Upper lobe of left lung (tissue), 6 donors: ENCODE measurements around the gene ZNF860. TPM values are rescaled to one million over a fixed set of nuclear protein-coding genes. Genes with fewer than 3 reads are reported as not detected.

Experiments
- ATAC-seq, 2 donors: fragments of 200-7000 bp; cut with Tn5 transposase; one replicate each; pipeline ENCODE4 v1.9.1; 2022; ENCODE audit warnings: mild to moderate bottlenecking in 2 of 2, moderate library complexity in 2 of 2; ENCODE audit not compliant: low FRiP score in 2 of 2
- DNase-seq, 2 donors: peaks; one replicate each; pipeline ENCODE4 v3.0.0-alpha.2; 2019 to 2020
- H3K27ac ChIP-seq, 4 donors: fragments of 200-600 bp; sonication (generic); one replicate each; pipeline ENCODE4 v1.5.1; 2016 to 2019
- H3K27me3 ChIP-seq, 4 donors: fragments of 200-600 bp; sonication (generic); one replicate each; pipeline ENCODE4 v1.5.1; 2017 to 2019
- H3K36me3 ChIP-seq, 4 donors: fragments of 200-600 bp; sonication (generic); one replicate each; pipeline ENCODE4 v1.5.1; 2016 to 2019
- H3K4me1 ChIP-seq, 4 donors: fragments of 200-600 bp; sonication (generic); one replicate each; pipeline ENCODE4 v1.5.1; 2018 to 2019
- H3K4me3 ChIP-seq, 4 donors: fragments of 200-600 bp; sonication (generic); one replicate each; pipeline ENCODE4 v1.5.1; 2017 to 2019; ENCODE audit warnings: mild to moderate bottlenecking in 2 of 4, moderate library complexity in 1 of 4
- H3K9me3 ChIP-seq, 4 donors: fragments of 200-600 bp; sonication (generic); one replicate each; pipeline ENCODE4 v1.5.1; 2018 to 2019
- EP300 ChIP-seq, 4 donors: sonication (generic); formaldehyde crosslinking; IDR thresholded peaks; one replicate each; pipeline ENCODE4 v1.5.1; 2017; ENCODE audit warnings: antibody characterized with exemption in 4 of 4, control low read depth in 2 of 4
- POLR2A ChIP-seq, 4 donors: fragments of 450-650 bp; IDR thresholded peaks; one replicate each; pipeline ENCODE4 v1.5.1; 2016 to 2017; ENCODE audit warnings: antibody characterized with exemption in 4 of 4, mild to moderate bottlenecking in 2 of 4
- POLR2AphosphoS5 ChIP-seq, 2 donors: sonication (generic); formaldehyde crosslinking; IDR thresholded peaks; one replicate each; pipeline ENCODE4 v1.5.1; 2017; ENCODE audit warnings: antibody characterized with exemption in 2 of 2
- WGBS, 2 donors: methylation state at CpG; one replicate each; pipeline ENCODE4 v1.1.5; 2017 to 2018; 5-methylcytosine and 5-hydroxymethylcytosine counted together
- total RNA-seq, 6 donors: library from RNA; depleted of rRNA in 4 of 6; stranded (reverse); fragments of >200 nt in 4 of 6; gene quantifications; one replicate each; pipeline versions ENCODE4 v1.1.0 to v1.2.1, GENCODE V29; 2016 to 2021
- TF ChIP-seq, protein P1 (sequence below), 6 experiments: fragments of 450-650 bp in 4 of 6; fragments of 200-600 bp in 2 of 6; sonication (generic) in 2 of 6; IDR thresholded peaks; one replicate each; pipeline ENCODE4 v1.5.1; 2016 to 2019; ENCODE audit warnings: antibody characterized with exemption in 6 of 6
- donor health status: DM: no; HTN: no; CAD: no; lungs with moderate emphysema.
- donor health status: DM: no; HTN: yes; CAD: no; lungs with severe emphysema.

The ZNF860 gene
- total RNA-seq, 6 donors from 2014 or later: 1.0 to 2.6 (median 1.2) TPM; not detected in 1

DNA sequence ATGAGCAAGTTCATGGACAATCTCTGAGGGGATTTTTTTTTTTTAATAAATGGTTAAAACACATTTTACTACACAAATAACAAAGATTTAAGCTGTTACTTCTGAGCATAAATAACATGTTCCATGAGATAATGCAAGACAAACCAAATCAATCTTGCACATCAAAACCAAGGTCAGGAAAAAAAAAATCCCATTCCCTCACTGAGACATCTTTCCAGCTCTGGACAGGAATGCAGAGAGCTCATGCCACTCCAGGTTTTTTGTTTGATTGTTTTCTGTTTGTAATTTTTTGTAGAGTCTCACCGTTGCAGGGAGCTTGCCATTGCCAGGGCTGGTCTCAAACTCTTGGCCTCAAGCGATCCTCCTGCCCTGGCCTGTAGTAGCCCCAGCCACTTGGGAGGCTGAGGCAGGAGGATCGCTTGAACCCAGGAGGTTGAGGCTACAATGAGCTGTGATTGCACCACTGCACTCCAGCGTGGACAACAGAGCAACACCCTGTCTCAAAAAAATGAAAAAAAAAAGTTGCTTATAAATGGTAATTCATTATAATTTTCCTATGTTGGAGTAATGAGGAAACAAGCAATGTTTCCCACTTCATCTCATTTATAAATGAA is 14.5 kb upstream of the ZNF860 start:
- no peaks in the 10 kb centered on the region for H3K27me3 ChIP-seq
- TF ChIP-seq, protein P1, sequence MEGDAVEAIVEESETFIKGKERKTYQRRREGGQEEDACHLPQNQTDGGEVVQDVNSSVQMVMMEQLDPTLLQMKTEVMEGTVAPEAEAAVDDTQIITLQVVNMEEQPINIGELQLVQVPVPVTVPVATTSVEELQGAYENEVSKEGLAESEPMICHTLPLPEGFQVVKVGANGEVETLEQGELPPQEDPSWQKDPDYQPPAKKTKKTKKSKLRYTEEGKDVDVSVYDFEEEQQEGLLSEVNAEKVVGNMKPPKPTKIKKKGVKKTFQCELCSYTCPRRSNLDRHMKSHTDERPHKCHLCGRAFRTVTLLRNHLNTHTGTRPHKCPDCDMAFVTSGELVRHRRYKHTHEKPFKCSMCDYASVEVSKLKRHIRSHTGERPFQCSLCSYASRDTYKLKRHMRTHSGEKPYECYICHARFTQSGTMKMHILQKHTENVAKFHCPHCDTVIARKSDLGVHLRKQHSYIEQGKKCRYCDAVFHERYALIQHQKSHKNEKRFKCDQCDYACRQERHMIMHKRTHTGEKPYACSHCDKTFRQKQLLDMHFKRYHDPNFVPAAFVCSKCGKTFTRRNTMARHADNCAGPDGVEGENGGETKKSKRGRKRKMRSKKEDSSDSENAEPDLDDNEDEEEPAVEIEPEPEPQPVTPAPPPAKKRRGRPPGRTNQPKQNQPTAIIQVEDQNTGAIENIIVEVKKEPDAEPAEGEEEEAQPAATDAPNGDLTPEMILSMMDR (IDR thresholded peaks at IDR 0.05): no peak
- TF ChIP-seq POLR2A (IDR thresholded peaks at IDR 0.05): no peak
- no peak for TF ChIP-seq EP300 (IDR thresholded peaks at IDR 0.05)
- no peak for TF ChIP-seq POLR2AphosphoS5 (IDR thresholded peaks at IDR 0.05)
- no peak overlapping the region for H3K4me3 ChIP-seq
- no peak overlapping the region for H3K27ac ChIP-seq
- no peaks in the 10 kb centered on the region for H3K9me3 ChIP-seq
- no peak for DNase-seq
- no peaks in the 10 kb centered on the region for H3K36me3 ChIP-seq
- H3K4me1 ChIP-seq: peaks cover 0 to 9% (median 4%) of the 10 kb centered on the region in 4 donors
- no peak for ATAC-seq
- WGBS, 2 donors: 73 to 87% methylated on average over 4 of the region's 4 CpGs

DNA sequence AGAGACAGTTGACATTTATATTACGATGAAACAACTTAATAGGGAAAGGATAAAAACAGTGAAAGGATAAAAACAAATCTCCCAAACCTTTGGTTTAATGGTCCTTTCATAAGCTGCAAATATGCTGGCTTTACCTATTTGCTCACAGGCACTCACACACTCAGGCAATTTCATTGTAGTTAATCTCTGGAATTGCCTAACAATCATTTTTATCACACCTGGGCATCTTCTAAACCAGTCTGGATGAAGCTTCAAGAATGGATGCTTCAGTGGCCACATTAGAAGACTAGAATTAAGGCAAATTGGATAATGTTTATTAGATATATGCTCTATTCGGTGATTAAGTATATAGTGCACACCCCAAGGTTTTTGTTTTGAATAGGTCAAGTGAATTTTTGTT is 14.0 kb upstream of the ZNF860 start:
- no peak for ATAC-seq
- TF ChIP-seq POLR2AphosphoS5 (IDR thresholded peaks at IDR 0.05) (no peak), EP300 (IDR thresholded peaks at IDR 0.05) (no peak), POLR2A (IDR thresholded peaks at IDR 0.05) (no peak)
- TF ChIP-seq, protein P1 (IDR thresholded peaks at IDR 0.05): no peak
- no peak overlapping the region for H3K4me3 ChIP-seq
- H3K36me3 ChIP-seq: no peaks in the 10 kb centered on the region
- DNase-seq: no peak
- peaks cover 0 to 9% (median 4%) of the 10 kb centered on the region in 4 donors for H3K4me1 ChIP-seq
- WGBS, 2 donors: 83 to 91% methylated on average over 2 of the region's 2 CpGs
- no peaks in the 10 kb centered on the region for H3K27me3 ChIP-seq
- peak overlapping the region in 1 of 4 donors; percentile 6 for H3K27ac ChIP-seq
- no peaks in the 10 kb centered on the region for H3K9me3 ChIP-seq

- ATAC-seq: peak in 1 of 2 donors; percentile 70
- no peak overlapping the region for H3K4me3 ChIP-seq
These were observed 13.1 kb upstream of the ZNF860 start for GRCh38 chr3:31968369-31968926.

DNA sequence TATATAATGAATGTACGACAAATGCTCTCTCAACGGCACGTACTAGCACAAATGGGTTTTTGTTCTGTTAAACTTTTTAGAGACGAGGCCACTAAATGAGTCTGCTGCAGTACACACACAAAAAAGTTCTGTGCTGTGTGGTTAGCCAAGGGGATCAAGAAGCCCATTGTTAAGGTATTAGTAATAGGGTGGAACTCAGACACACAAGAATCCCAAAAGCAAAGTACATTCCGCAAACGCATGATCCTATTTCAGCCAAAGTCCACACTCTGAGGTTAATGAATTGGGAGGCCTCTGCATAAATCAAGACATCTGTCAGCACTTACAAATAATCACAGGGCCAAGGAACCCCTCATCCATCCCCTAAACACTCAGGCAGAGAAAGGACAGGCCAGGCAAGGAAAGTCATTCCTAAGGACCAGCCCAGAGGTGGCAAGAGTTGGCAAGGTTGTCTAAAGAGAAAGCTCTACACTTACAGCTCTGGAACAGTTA is 12.6 kb upstream of the ZNF860 start:
- DNase-seq (no peak), ATAC-seq (peak; percentile 51 to 94)
- Histone ChIP-seq H3K4me3 (no peak overlapping the region), H3K4me1 (peaks cover 0 to 9% (median 5%) of the 10 kb centered on the region in 4 donors), H3K9me3 (no peaks in the 10 kb centered on the region), H3K27me3 (no peaks in the 10 kb centered on the region), H3K27ac (peak overlapping the region in 2 of 4 donors; percentile 33 to 42), H3K36me3 (no peaks in the 10 kb centered on the region)
- TF ChIP-seq EP300 (IDR thresholded peaks at IDR 0.05) (no peak), POLR2AphosphoS5 (IDR thresholded peaks at IDR 0.05) (no peak), POLR2A (IDR thresholded peaks at IDR 0.05) (no peak)
- TF ChIP-seq, protein P1 (IDR thresholded peaks at IDR 0.05): no peak
- WGBS, 2 donors: 85 to 87% methylated on average over 6 of the region's 6 CpGs

More at GRCh38 chr3:31968369-31968926, 13.1 kb upstream of the ZNF860 start:
- H3K9me3 ChIP-seq: no peaks in the 10 kb centered on the region
- no peak for DNase-seq
- H3K36me3 ChIP-seq: no peaks in the 10 kb centered on the region
- H3K27me3 ChIP-seq: no peaks in the 10 kb centered on the region
- TF ChIP-seq EP300 (IDR thresholded peaks at IDR 0.05) (no peak), POLR2A (IDR thresholded peaks at IDR 0.05) (no peak), POLR2AphosphoS5 (IDR thresholded peaks at IDR 0.05) (no peak)
- TF ChIP-seq, protein P1 (IDR thresholded peaks at IDR 0.05): no peak
- H3K4me1 ChIP-seq: peaks cover 0 to 9% (median 4%) of the 10 kb centered on the region in 4 donors
- H3K27ac ChIP-seq: peak overlapping the region in 2 of 4 donors; percentile 33 to 42
- 56 to 60% methylated on average over 2 of the region's 2 CpGs for WGBS, 2 donors
